ENCODE results near the gene CDH12. TPM values are rescaled to one million over a fixed set of nuclear protein-coding genes. Genes with fewer than 3 reads are reported as not detected.

CDH12 gene
- total RNA-seq, 2 experiments from 2014 or later: not detected

DNA sequence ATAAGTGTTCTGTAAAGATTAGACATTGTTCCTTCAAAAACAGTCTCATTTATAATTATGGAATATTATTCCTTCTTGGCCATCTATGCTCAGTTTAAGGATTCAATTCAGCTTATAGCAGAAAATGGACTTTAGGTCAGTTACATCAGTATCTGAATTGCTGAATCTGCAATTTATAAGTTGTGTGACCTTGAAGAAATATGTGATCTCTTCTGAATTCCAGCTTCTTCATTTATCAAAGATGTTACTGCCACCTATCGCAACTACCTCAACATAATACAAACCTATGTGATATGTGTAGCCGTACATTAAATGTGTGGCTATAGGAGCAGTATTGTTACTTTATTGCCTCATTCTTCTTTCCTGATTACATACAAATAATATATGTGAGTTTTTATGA lies 118.2 kb downstream of the CDH12 start:
- CTCF ChIA-PET: no interaction called here
- Mint-ChIP-seq H3K4me1 (no peaks in the 10 kb centered on the region), H3K9me3 (ENCODE audit: low read depth) (peaks cover 14% of the 10 kb centered on the region), H3K27me3 (no peaks in the 10 kb centered on the region), H3K36me3 (no peaks in the 10 kb centered on the region), H3K27ac (no peak overlapping the region), H3K4me3 (no peak overlapping the region)
- ATAC-seq (no peak), DNase-seq (no peak)

DNA sequence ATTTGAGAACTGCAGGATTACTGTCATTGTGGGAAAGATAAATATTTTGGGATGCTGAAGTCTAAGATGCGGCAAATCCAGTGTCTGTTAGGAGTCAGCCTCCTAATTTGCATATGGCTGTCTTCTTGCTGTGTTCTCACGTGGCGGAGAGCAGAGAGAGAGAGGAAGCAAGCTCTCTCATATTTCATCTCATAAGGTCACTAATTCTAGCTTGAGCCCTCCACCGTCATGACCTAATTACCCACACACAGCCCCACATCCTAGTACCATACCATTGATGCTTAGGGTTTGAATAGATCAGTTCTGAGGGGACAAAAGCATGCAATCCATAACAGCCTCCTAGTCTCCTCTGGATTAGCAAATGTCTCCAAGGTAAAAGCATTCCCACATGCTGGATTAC lies 124.5 kb downstream of the CDH12 start:
- Mint-ChIP-seq H3K27me3 (no peaks in the 10 kb centered on the region), H3K4me3 (no peak overlapping the region), H3K27ac (no peak overlapping the region), H3K4me1 (no peaks in the 10 kb centered on the region), H3K36me3 (no peaks in the 10 kb centered on the region), H3K9me3 (ENCODE audit: low read depth) (peaks cover 10% of the 10 kb centered on the region)
- no peak for ATAC-seq
- no peak for DNase-seq
- CTCF ChIA-PET: no interaction called here

DNA sequence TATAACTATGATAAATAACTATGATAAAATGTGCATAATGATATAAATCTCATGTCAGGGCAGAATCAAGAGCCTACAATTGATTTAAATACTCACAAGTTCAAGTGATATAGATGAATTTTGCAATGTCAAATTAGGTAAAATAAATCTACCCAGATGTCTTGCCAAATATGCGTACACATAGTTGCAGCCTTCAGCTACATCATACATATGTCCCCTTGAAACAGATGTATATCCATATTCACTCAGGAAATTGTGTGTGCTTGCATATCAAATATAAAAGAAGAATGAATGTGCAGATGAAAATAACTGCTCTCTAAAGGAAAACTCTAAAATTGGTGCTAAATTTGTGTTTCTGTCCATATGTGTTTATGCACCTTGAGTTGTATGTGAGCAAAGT lies 130.7 kb downstream of the CDH12 start:
- Mint-ChIP-seq H3K4me3 (no peak overlapping the region), H3K27ac (no peak overlapping the region), H3K4me1 (no peaks in the 10 kb centered on the region), H3K36me3 (no peaks in the 10 kb centered on the region), H3K27me3 (no peaks in the 10 kb centered on the region), H3K9me3 (ENCODE audit: low read depth) (peaks cover 5% of the 10 kb centered on the region)
- ATAC-seq (no peak), DNase-seq (no peak)
- CTCF ChIA-PET: no interaction called here

DNA sequence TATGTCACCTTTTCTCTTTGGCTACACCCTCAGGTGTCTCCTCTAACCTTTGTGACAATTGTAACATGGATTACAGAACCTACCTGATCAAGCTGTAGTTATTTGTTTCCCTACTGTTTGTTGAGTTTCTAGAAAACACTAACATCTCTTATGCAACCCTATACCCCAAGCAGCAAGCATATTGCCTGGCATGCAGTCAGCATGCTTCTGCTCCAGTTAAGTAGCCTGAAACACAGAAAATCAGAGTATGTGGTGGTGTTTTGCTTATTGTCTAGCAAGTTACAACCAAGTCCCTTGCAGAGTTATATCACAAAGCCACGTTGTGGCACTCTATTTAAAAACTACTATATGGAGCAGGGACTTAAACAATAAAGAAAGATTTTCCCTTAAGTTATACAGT lies 131.1 kb downstream of the CDH12 start:
- H3K27ac Mint-ChIP-seq: no peak overlapping the region
- CTCF ChIA-PET: no interaction called here
- ATAC-seq: no peak
- H3K9me3 Mint-ChIP-seq (ENCODE audit: low read depth): peaks cover 5% of the 10 kb centered on the region
- no peak overlapping the region for H3K4me3 Mint-ChIP-seq
- DNase-seq: no peak
- no peaks in the 10 kb centered on the region for H3K4me1 Mint-ChIP-seq
- H3K36me3 Mint-ChIP-seq: no peaks in the 10 kb centered on the region
- no peaks in the 10 kb centered on the region for H3K27me3 Mint-ChIP-seq

DNA sequence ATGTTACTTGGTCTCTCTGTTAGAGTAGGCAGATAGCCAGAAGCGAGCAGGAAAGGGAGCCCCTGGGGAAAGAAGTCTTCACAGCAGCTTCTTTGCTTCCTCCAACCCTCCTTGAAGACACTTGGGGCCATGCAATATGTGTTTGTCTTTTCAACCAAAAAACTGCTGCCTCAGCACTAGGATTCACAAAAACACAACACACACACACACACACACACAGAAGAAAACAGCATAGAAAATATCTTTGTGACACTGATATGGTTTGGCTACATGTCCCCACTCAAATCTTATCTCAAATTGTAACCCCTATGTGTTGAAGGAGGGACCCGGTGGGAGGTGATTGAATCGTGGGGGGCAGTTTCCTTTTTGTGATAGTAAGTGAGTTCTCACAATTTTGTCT lies 133.3 kb downstream of the CDH12 start:
- Mint-ChIP-seq H3K4me3 (no peak overlapping the region), H3K27ac (no peak overlapping the region), H3K4me1 (no peaks in the 10 kb centered on the region), H3K36me3 (no peaks in the 10 kb centered on the region), H3K9me3 (ENCODE audit: low read depth) (peaks cover 5% of the 10 kb centered on the region), H3K27me3 (no peaks in the 10 kb centered on the region)
- DNase-seq (no peak), ATAC-seq (no peak)
- CTCF ChIA-PET: no interaction called here

DNA sequence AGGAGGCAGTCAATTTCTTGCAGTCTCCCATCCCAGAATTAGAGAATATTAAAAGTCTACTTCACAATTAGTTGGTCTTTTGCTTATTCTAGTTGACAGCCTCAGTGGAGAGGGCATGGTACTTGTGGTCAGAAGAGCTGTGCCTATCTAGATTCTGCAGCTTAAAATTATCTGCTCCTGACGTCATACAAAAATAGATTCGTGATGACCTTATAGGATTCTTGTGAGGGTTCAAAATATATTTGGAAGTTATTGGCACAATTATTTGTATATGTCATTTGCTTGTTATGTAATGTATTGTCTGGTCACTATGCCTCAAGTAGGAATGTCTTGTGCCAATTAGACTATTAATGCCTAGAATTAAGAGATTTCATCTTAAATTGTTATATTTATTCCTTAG lies 142.5 kb downstream of the CDH12 start:
- Mint-ChIP-seq H3K4me1 (no peaks in the 10 kb centered on the region), H3K36me3 (no peaks in the 10 kb centered on the region), H3K27ac (no peak overlapping the region), H3K27me3 (no peaks in the 10 kb centered on the region), H3K9me3 (ENCODE audit: low read depth) (peaks cover 3% of the 10 kb centered on the region), H3K4me3 (no peak overlapping the region)
- DNase-seq (no peak), ATAC-seq (no peak)
- CTCF ChIA-PET: no interaction called here

DNA sequence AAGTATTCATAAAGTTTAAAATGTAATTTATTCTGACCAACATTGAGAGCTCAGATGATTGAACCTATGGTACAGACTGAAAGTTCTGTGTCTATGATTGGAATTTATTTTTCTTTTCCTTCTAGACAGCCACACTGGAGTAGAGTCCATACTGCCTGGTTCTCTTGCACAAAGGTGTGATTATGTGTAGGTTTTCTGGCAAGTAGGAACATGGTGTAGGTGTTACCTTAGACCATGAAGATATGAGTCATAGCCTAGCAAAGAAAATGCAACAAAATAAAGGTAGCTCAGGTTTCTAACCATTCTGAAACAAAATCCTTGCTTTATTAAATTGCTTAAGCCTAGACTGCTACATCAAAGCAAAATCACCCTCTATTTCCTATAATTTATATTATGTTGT lies 143.4 kb downstream of the CDH12 start:
- Mint-ChIP-seq H3K9me3 (ENCODE audit: low read depth) (peaks cover 3% of the 10 kb centered on the region), H3K27me3 (no peaks in the 10 kb centered on the region), H3K27ac (no peak overlapping the region), H3K36me3 (no peaks in the 10 kb centered on the region), H3K4me3 (no peak overlapping the region), H3K4me1 (no peaks in the 10 kb centered on the region)
- CTCF ChIA-PET: no interaction called here
- DNase-seq (no peak), ATAC-seq (no peak)

DNA sequence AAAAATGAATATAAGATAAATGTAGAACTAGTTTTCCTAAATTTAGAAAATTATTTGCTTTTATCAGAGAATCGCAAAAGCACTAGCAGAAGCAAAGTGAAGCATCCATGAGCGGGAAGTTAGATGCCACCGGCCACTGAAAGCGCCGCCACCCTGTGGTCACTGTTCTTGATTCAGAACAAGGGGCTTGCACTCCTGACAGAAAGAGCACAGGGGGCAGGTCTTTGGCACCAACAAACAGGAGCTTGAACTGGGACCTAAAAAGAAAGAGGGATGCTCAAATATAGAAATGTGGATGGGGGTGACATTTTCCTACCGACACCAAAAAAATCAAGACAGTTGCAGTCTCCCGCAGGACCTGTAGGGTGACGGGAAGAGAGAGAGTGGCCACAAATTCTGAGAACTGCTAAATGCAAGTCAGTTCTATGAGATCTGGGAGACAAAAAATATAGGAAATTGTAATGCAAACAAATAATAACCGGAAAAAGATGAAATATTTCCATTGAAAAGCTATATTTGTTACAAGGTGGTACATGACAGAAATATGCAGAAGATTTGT lies 144.3 kb downstream of the CDH12 start:
- H3K36me3 Mint-ChIP-seq: no peaks in the 10 kb centered on the region
- H3K27me3 Mint-ChIP-seq: no peaks in the 10 kb centered on the region
- CTCF ChIA-PET: no interaction called here
- no peaks in the 10 kb centered on the region for H3K4me1 Mint-ChIP-seq
- no peak overlapping the region for H3K4me3 Mint-ChIP-seq
- DNase-seq (no peak), ATAC-seq (no peak)
- H3K9me3 Mint-ChIP-seq (ENCODE audit: low read depth): peaks cover 3% of the 10 kb centered on the region
- no peak overlapping the region for H3K27ac Mint-ChIP-seq

DNA sequence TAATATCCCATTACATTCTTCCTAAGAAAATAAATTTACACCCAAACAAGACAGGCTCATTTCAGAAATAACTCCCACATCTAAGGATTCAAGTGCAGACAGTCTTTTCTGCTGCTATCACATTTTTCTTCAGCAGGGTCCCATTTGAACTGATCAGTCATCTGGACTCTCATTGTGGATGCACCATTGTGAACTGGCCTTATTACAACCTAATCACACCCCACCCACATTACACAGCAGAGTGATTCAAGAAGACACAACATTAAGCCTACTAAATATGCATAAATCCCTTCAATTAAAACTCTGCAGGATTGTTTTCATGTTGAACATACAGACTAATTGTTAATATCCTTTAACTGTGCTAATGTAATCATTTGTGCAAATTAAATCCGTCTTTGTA lies 146.2 kb downstream of the CDH12 start:
- CTCF ChIA-PET: no interaction called here
- Mint-ChIP-seq H3K27ac (no peak overlapping the region), H3K9me3 (ENCODE audit: low read depth) (peaks cover 3% of the 10 kb centered on the region), H3K4me1 (no peaks in the 10 kb centered on the region), H3K36me3 (no peaks in the 10 kb centered on the region), H3K4me3 (no peak overlapping the region), H3K27me3 (no peaks in the 10 kb centered on the region)
- no peak for DNase-seq
- no peak for ATAC-seq

DNA sequence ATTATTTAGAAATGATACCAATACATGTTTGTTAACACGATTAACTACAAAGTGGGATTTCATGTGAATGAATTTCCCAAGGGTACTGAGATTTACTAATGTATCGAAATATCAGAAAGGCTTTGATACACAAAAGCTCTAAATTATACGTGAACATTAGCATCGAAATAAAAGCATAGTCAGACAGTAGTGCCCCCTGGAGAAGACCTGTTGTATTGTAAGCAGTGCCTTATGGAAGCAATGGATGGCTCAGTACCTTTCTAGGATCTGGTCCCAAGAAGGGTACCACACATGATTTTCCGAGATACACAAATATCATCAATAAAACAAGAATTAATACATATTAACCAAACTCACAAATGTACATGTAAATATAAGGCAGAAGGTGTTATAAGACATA lies 153.8 kb downstream of the CDH12 start:
- CTCF ChIA-PET: no interaction called here
- no peak for DNase-seq
- peaks cover 3% of the 10 kb centered on the region for H3K9me3 Mint-ChIP-seq (ENCODE audit: low read depth)
- ATAC-seq: no peak
- H3K4me3 Mint-ChIP-seq: no peak overlapping the region
- H3K36me3 Mint-ChIP-seq: no peaks in the 10 kb centered on the region
- no peak overlapping the region for H3K27ac Mint-ChIP-seq
- H3K4me1 Mint-ChIP-seq: no peaks in the 10 kb centered on the region
- no peaks in the 10 kb centered on the region for H3K27me3 Mint-ChIP-seq

DNA sequence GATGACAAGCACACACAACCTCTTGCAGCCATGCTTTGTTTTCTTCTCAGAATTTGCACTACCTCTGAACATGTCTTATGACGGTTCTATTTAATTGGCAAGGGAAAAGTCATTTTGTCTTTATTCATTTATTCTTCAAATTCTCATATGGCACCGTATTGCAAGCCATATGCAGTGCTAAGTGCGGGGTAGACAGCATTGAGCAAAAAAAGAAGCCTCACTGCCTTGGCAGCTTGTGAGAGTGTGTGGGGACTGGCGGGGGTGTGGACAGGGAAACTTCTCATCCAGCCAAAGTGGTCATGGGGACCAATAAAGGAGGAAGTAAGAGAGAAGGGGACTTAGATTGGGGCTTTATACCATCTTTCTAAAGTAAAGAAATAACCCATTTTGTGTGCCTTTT lies 160.0 kb downstream of the CDH12 start:
- Mint-ChIP-seq H3K36me3 (no peaks in the 10 kb centered on the region), H3K4me3 (no peak overlapping the region), H3K9me3 (ENCODE audit: low read depth) (peaks cover 6% of the 10 kb centered on the region), H3K4me1 (no peaks in the 10 kb centered on the region), H3K27me3 (no peaks in the 10 kb centered on the region), H3K27ac (no peak overlapping the region)
- CTCF ChIA-PET: no interaction called here
- DNase-seq: no peak
- no peak for ATAC-seq

DNA sequence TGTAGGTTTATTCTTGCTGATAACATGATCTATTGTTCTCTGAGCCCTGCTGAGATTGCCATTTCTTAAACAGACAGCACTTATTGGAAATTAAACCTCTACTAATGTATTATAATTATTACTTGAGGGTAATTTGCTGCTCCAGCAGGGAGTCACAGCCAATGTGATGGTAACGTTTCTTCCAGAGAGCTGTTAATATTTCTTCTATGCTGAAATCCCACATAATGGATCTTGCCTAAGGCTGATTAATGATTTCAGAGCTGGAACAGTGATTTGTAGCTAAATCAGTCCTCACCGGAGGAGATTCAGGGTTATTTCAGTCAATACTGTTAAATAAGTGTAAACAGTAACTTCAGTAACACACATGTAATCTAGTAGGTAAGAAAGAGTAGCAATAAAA lies 170.1 kb downstream of the CDH12 start:
- no peak for DNase-seq
- H3K27me3 Mint-ChIP-seq: no peaks in the 10 kb centered on the region
- H3K36me3 Mint-ChIP-seq: no peaks in the 10 kb centered on the region
- no peaks in the 10 kb centered on the region for H3K4me1 Mint-ChIP-seq
- peaks cover 3% of the 10 kb centered on the region for H3K9me3 Mint-ChIP-seq (ENCODE audit: low read depth)
- H3K27ac Mint-ChIP-seq: no peak overlapping the region
- CTCF ChIA-PET: no interaction called here
- no peak overlapping the region for H3K4me3 Mint-ChIP-seq
- ATAC-seq: no peak

DNA sequence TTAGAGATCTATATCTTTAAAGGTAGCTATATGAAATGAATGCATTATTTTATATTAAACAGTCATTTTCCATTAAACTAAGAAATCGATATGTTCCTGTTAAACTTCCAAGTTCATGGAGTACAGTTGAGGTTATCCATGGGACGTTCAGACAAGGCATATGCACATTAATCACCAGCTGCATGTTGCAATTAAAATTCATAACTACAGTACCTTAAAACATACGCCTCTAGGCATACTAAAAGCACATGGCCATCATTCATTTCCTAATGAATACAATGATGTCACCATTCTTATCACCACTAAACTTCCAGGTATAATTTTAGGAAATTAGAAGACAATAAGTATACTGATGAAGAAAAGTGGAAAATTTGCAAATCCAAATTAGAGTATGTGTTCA lies 174.3 kb downstream of the CDH12 start:
- no peaks in the 10 kb centered on the region for H3K36me3 Mint-ChIP-seq
- H3K9me3 Mint-ChIP-seq (ENCODE audit: low read depth): peaks cover 8% of the 10 kb centered on the region
- H3K4me1 Mint-ChIP-seq: no peaks in the 10 kb centered on the region
- CTCF ChIA-PET: no interaction called here
- no peak for ATAC-seq
- H3K4me3 Mint-ChIP-seq: no peak overlapping the region
- no peak for DNase-seq
- no peaks in the 10 kb centered on the region for H3K27me3 Mint-ChIP-seq
- H3K27ac Mint-ChIP-seq: no peak overlapping the region

DNA sequence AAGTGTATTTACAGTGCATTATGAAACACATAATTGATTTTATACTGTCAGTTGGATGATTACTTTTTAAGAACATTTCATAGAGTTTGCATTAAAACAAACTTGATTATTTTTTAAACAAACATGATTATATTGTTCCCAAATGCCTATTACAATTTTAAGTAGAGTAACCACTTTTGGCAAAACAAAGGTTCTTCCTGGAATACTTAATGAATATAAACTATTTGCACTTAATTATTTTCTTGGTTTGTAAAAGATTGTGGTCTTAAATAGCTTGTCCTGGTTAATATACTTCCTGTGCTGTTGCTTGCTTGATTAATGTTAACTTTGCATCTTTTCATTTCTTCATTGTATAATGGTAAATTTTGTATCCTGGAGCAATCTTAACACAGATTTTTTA lies 180.0 kb downstream of the CDH12 start:
- Mint-ChIP-seq H3K36me3 (no peaks in the 10 kb centered on the region), H3K27ac (no peak overlapping the region), H3K27me3 (no peaks in the 10 kb centered on the region), H3K4me3 (no peak overlapping the region), H3K4me1 (no peaks in the 10 kb centered on the region), H3K9me3 (ENCODE audit: low read depth) (peaks cover 11% of the 10 kb centered on the region)
- CTCF ChIA-PET: no interaction called here
- DNase-seq (no peak), ATAC-seq (no peak)

DNA sequence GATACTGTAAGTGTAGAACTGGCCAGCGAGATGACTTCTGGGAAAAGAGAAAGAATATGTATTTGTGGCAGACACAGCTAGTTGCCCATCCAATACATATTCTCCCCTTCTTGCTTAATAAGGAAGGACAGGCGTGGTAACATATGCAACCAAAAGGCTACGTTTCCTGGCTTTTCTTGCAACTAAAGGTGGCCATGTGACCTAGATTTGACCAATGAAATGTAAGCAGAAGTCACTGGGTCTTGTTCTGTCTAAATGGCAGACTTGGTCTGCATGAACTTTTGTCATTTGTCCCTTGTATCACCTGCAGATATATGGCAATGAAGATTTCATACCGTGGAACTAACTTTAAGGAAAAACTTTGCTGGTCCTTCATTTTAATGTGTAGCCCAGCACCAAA lies 183.8 kb downstream of the CDH12 start:
- DNase-seq (no peak), ATAC-seq (no peak)
- Mint-ChIP-seq H3K4me3 (no peak overlapping the region), H3K36me3 (no peaks in the 10 kb centered on the region), H3K27ac (no peak overlapping the region), H3K27me3 (no peaks in the 10 kb centered on the region), H3K4me1 (no peaks in the 10 kb centered on the region), H3K9me3 (ENCODE audit: low read depth) (peaks cover 9% of the 10 kb centered on the region)
- CTCF ChIA-PET: no interaction called here
